ENCODE measurements around the gene CTXN1. TPM values are rescaled to one million over a fixed set of nuclear protein-coding genes. Genes with fewer than 3 reads are reported as not detected.
A peak's percentile ranks its signal among the peaks of the same experiment; 100 is the strongest.
"Not testable (repeated sequence)": the region's sequence is repeated elsewhere in the genome, so short reads cannot be mapped to it uniquely, and the experiment has no call there.

CTXN1 gene
- total RNA-seq, 2 experiments from 2014 or later = 0.31 to 0.37 TPM

- no peaks in the 10 kb centered on the region for H3K9me3 Mint-ChIP-seq (ENCODE audit: insufficient read depth)
- peak overlapping the region; percentile 52 for H3K27ac Mint-ChIP-seq
- peaks cover 8% of the 10 kb centered on the region for H3K36me3 Mint-ChIP-seq (ENCODE audit: low read depth)
- peaks cover 9% of the 10 kb centered on the region for H3K27me3 Mint-ChIP-seq (ENCODE audit: low read depth)
- peaks cover 33% of the 10 kb centered on the region for H3K4me1 Mint-ChIP-seq (ENCODE audit: low read depth)
- ATAC-seq (no peak), DNase-seq (no peak)
- CTCF ChIA-PET = interaction anchor here (0.7 to 0.8 kb wide), 2 partner anchors 20 to 54 kb away, joined by 3 to 4 read pairs; partner anchors contain the start of gene MAP2K7
- no peak overlapping the region for H3K4me3 Mint-ChIP-seq
- POLR2A ChIA-PET = no interaction called here
These were observed 2.4 kb downstream of the CTXN1 start for GRCh38 chr19:7923295-7924191.

GRCh38 chr19:7922836-7923195, 3.1 kb downstream of the CTXN1 start:
- ChIA-PET POLR2A (no interaction called here), CTCF (no interaction called here)
- Mint-ChIP-seq H3K36me3 (ENCODE audit: low read depth) (peaks cover 8% of the 10 kb centered on the region), H3K4me1 (ENCODE audit: low read depth) (peaks cover 38% of the 10 kb centered on the region), H3K27me3 (ENCODE audit: low read depth) (peaks cover 14% of the 10 kb centered on the region), H3K4me3 (no peak overlapping the region), H3K9me3 (ENCODE audit: insufficient read depth) (no peaks in the 10 kb centered on the region), H3K27ac (no peak overlapping the region)
- ATAC-seq = no peak
- no peak for DNase-seq

- peaks cover 18% of the 10 kb centered on the region for H3K27me3 Mint-ChIP-seq (ENCODE audit: low read depth)
- POLR2A ChIA-PET = no interaction called here
These were observed 3.7 kb downstream of the CTXN1 start for GRCh38 chr19:7921967-7922835.

GRCh38 chr19:7921302-7921966, 4.5 kb downstream of the CTXN1 start:
- ATAC-seq = no peak
- H3K27ac Mint-ChIP-seq = peak overlapping the region; percentile 94
- H3K4me1 Mint-ChIP-seq (ENCODE audit: low read depth) = peaks cover 44% of the 10 kb centered on the region
- H3K4me3 Mint-ChIP-seq = peak overlapping the region; percentile 96
- no peak for DNase-seq
- no peaks in the 10 kb centered on the region for H3K9me3 Mint-ChIP-seq (ENCODE audit: insufficient read depth)
- H3K36me3 Mint-ChIP-seq (ENCODE audit: low read depth) = peaks cover 10% of the 10 kb centered on the region
- CTCF ChIA-PET = interaction anchor here (0.7 to 3.2 kb wide), 6 partner anchors 8 to 52 kb away, joined by 3 to 40 read pairs (median 14); partner anchors contain the start of genes MAP2K7 and TIMM44
- H3K27me3 Mint-ChIP-seq (ENCODE audit: low read depth) = peaks cover 22% of the 10 kb centered on the region
- POLR2A ChIA-PET = interaction anchor here (1.0 to 2.6 kb wide), 3 partner anchors 8 to 22 kb away, joined by 3 to 17 read pairs (median 9); partner anchors contain the start of genes MAP2K7 and TIMM44

More at GRCh38 chr19:7921967-7922835, 3.7 kb downstream of the CTXN1 start:
- no peak for DNase-seq
- no peak for ATAC-seq
- H3K4me3 Mint-ChIP-seq = peak overlapping the region; percentile 38
- H3K36me3 Mint-ChIP-seq (ENCODE audit: low read depth) = peaks cover 8% of the 10 kb centered on the region
- H3K27ac Mint-ChIP-seq = no peak overlapping the region
- CTCF ChIA-PET = interaction anchor here (2.7 to 3.2 kb wide), 2 partner anchors 22 to 53 kb away, joined by 20 to 40 read pairs; partner anchors contain the start of gene TIMM44
- H3K4me1 Mint-ChIP-seq (ENCODE audit: low read depth) = peaks cover 42% of the 10 kb centered on the region
- no peaks in the 10 kb centered on the region for H3K9me3 Mint-ChIP-seq (ENCODE audit: insufficient read depth)

GRCh38 chr19:7920519-7921301, 5.2 kb downstream of the CTXN1 start:
- peak overlapping the region; percentile 94 for H3K27ac Mint-ChIP-seq
- peaks cover 26% of the 10 kb centered on the region for H3K27me3 Mint-ChIP-seq (ENCODE audit: low read depth)
- peak; percentile 100 for DNase-seq
- ChIA-PET CTCF (interaction anchor here (0.6 to 3.2 kb wide), 11 partner anchors 8 to 352 kb away, joined by 3 to 40 read pairs (median 7); partner anchors contain the start of genes MAP2K7, TIMM44 and TRAPPC5), POLR2A (interaction anchor here (1.0 to 2.6 kb wide), 8 partner anchors 8 to 292 kb away, joined by 3 to 17 read pairs (median 5); partner anchors contain the start of genes MAP2K7, PET100, TIMM44 and XAB2)
- no peaks in the 10 kb centered on the region for H3K9me3 Mint-ChIP-seq (ENCODE audit: insufficient read depth)
- H3K36me3 Mint-ChIP-seq (ENCODE audit: low read depth) = peaks cover 10% of the 10 kb centered on the region
- ATAC-seq = peak; percentile 55
- peak overlapping the region; percentile 96 for H3K4me3 Mint-ChIP-seq
- H3K4me1 Mint-ChIP-seq (ENCODE audit: low read depth) = peaks cover 45% of the 10 kb centered on the region

GRCh38 chr19:7919610-7920518, 6.1 kb downstream of the CTXN1 start, which contains the start of gene SNAPC2:
Gene SNAPC2 (plus strand): TSS chr19:7920338. CDS start chr19:7920367, 29 bp downstream.
- CTCF ChIA-PET = interaction anchor here (0.6 to 3.2 kb wide), 11 partner anchors 9 to 352 kb away, joined by 3 to 40 read pairs (median 7); partner anchors contain the start of genes MAP2K7, TIMM44 and TRAPPC5
- peak; percentile 79 for ATAC-seq

GRCh38 chr19:7918615-7919421, 7.1 kb downstream of the CTXN1 start:
- ChIA-PET CTCF (interaction anchor here (1.1 to 3.2 kb wide), 8 partner anchors 10 to 57 kb away, joined by 3 to 40 read pairs (median 9); partner anchors contain the start of genes MAP2K7 and TIMM44), POLR2A (interaction anchor here (0.6 to 2.6 kb wide), 9 partner anchors 10 to 289 kb away, joined by 3 to 17 read pairs (median 6); partner anchors contain the start of genes MAP2K7 and TIMM44)
- H3K27me3 Mint-ChIP-seq (ENCODE audit: low read depth) = peaks cover 30% of the 10 kb centered on the region
- H3K27ac Mint-ChIP-seq = no peak overlapping the region
- ATAC-seq (no peak), DNase-seq (no peak)
- peak overlapping the region; percentile 96 for H3K4me3 Mint-ChIP-seq
- peaks cover 45% of the 10 kb centered on the region for H3K4me1 Mint-ChIP-seq (ENCODE audit: low read depth)
- H3K9me3 Mint-ChIP-seq (ENCODE audit: insufficient read depth) = no peaks in the 10 kb centered on the region
- peaks cover 10% of the 10 kb centered on the region for H3K36me3 Mint-ChIP-seq (ENCODE audit: low read depth)

More at GRCh38 chr19:7919610-7920518, 6.1 kb downstream of the CTXN1 start, which contains the start of gene SNAPC2:
- Mint-ChIP-seq H3K4me3 (peak within 1 kb of the TSS; percentile 96), H3K4me1 (ENCODE audit: low read depth) (peaks cover 47% of the 10 kb centered on the region), H3K27me3 (ENCODE audit: low read depth) (peaks cover 30% of the 10 kb centered on the region), H3K36me3 (ENCODE audit: low read depth) (peaks cover 10% of the 10 kb centered on the region), H3K9me3 (ENCODE audit: insufficient read depth) (no peaks in the 10 kb centered on the region), H3K27ac (peak within 1 kb of the TSS; percentile 94)
- POLR2A ChIA-PET = interaction anchor here (0.6 to 2.6 kb wide), 9 partner anchors 8 to 291 kb away, joined by 3 to 17 read pairs (median 5); partner anchors contain the start of genes MAP2K7, PET100, TIMM44 and XAB2
- peak; percentile 98 for DNase-seq

- not testable (repeated sequence) for DNase-seq; H3K9me3 Mint-ChIP-seq (ENCODE audit: insufficient read depth); ATAC-seq; H3K27ac Mint-ChIP-seq; H3K36me3 Mint-ChIP-seq (ENCODE audit: low read depth)
- CTCF ChIA-PET = interaction anchor here (0.9 to 3.3 kb wide), 7 partner anchors 11 to 66 kb away, joined by 3 to 15 read pairs (median 4); partner anchors contain the start of genes MAP2K7 and TIMM44
- POLR2A ChIA-PET = interaction anchor here (1.1 to 1.6 kb wide), 4 partner anchors 10 to 288 kb away, joined by 3 to 6 read pairs (median 4); partner anchors contain the start of genes MAP2K7 and TIMM44
- Mint-ChIP-seq H3K4me3 (peak overlapping the region; percentile 48), H3K4me1 (ENCODE audit: low read depth) (peaks cover 45% of the 10 kb centered on the region), H3K27me3 (ENCODE audit: low read depth) (peaks cover 30% of the 10 kb centered on the region)
These were observed 7.8 kb downstream of the CTXN1 start for GRCh38 chr19:7918062-7918614.

All from activated CD8-positive, alpha-beta T cell treated with anti-CD3 and anti-CD28 coated beads, Interleukin-2, amount 10 ng/mL, durations not matched to agents 7 days and 5 days (primary cell).